SK-N-SH (cell line): ENCODE results near the gene PCIF1. TPM values are rescaled to one million over a fixed set of nuclear protein-coding genes. Genes with fewer than 3 reads are reported as not detected.

Experiments
- CTCF ChIA-PET: fragments of 300-600, 350-600 bp; formaldehyde crosslinking; extraction: SDS; loops from one replicate; lab custom pipeline; 2021; lab: Yijun Ruan, JAX
- POLR2A ChIA-PET: fragments of 350-600 bp; sonication (Branson Sonifier 250); formaldehyde crosslinking; extraction: SDS; loops from one replicate; lab custom pipeline; 2020; ENCODE audit warnings: antibody characterized with exemption, inconsistent platforms; lab: Yijun Ruan, JAX
- DNase-seq: peaks from one replicate; pipeline ENCODE4 v3.0.0; 2012
- H2AFZ ChIP-seq: fragments of 200-600 bp; sonication (generic); 2 replicates; pipeline ENCODE4 v1.8.1; 2016; ENCODE audit warnings: antibody characterized with exemption, mild to moderate bottlenecking, low read depth
- H3F3A ChIP-seq: fragments of 200-600 bp; sonication (generic); replicated peaks from 2 replicates; pipeline ENCODE3; 2016; ENCODE audit warnings: antibody characterized with exemption, mild to moderate bottlenecking; ENCODE audit not compliant: insufficient read depth
- H3K27ac ChIP-seq, 2 experiments: fragments of 200-500 bp in 1 of 2; fragments of 200-600 bp in 1 of 2; sonication (Bioruptor generic) in 1 of 2; sonication (generic), shearing (Covaris generic) in 1 of 2; 2 replicates each; pipeline versions ENCODE4 v1.5.1 to v1.6.1; 2014 to 2016; ENCODE audit warnings: low read depth in 2 of 2, inconsistent platforms in 1 of 2, low read length in 1 of 2, mild to moderate bottlenecking in 1 of 2, mixed read lengths in 1 of 2
- H3K27me3 ChIP-seq: fragments of 200-600 bp; sonication (generic), shearing (Covaris generic); 2 replicates; pipeline ENCODE4 v1.6.1; 2016; ENCODE audit warnings: mixed run types; ENCODE audit not compliant: insufficient read depth
- H3K36me3 ChIP-seq, 2 experiments: fragments of 200-500 bp in 1 of 2; fragments of 200-600 bp in 1 of 2; sonication (Bioruptor generic) in 1 of 2; sonication (generic) in 1 of 2; replicated peaks in 1 of 2; 2 replicates each; pipeline versions ENCODE3 to v1.5.1; 2014 to 2016; ENCODE audit warnings: low read length in 1 of 2, mild to moderate bottlenecking in 1 of 2; ENCODE audit not compliant: insufficient read depth in 2 of 2, control insufficient read depth in 1 of 2
- H3K4me1 ChIP-seq, 2 experiments: fragments of 200-500 bp in 1 of 2; fragments of 200-600 bp in 1 of 2; sonication (Bioruptor generic) in 1 of 2; sonication (generic), shearing (Covaris generic) in 1 of 2; 2 replicates each; pipeline versions ENCODE4 v1.5.1 to v1.6.1; 2014 to 2016; ENCODE audit warnings: low read depth in 1 of 2, low read length in 1 of 2, mixed run types in 1 of 2; ENCODE audit not compliant: insufficient read depth in 2 of 2, control insufficient read depth in 1 of 2
- H3K4me2 ChIP-seq: fragments of 200-600 bp; sonication (generic), shearing (Covaris generic); 2 replicates; pipeline ENCODE4 v1.6.1; 2017; ENCODE audit warnings: mixed run types
- H3K4me3 ChIP-seq, 2 experiments: fragments of 200-500 bp in 1 of 2; fragments of 200-600 bp in 1 of 2; sonication (Bioruptor generic) in 1 of 2; sonication (generic), shearing (Covaris generic) in 1 of 2; 2 replicates each; pipeline versions ENCODE4 v1.5.1 to v1.8.1; 2014 to 2016; ENCODE audit warnings: low read depth in 2 of 2, inconsistent platforms in 1 of 2, low read length in 1 of 2, mild to moderate bottlenecking in 1 of 2, mixed read lengths in 1 of 2, moderate library complexity in 1 of 2
- H3K79me2 ChIP-seq: fragments of 200-600 bp; sonication (generic); 2 replicates; pipeline ENCODE4 v1.8.1; 2017; ENCODE audit warnings: mild to moderate bottlenecking; ENCODE audit not compliant: insufficient read depth
- H3K9ac ChIP-seq: fragments of 200-600 bp; sonication (generic); 2 replicates; pipeline ENCODE4 v1.6.1; 2017; ENCODE audit warnings: mixed run types
- H3K9me2 ChIP-seq: fragments of 200-600 bp; sonication (generic); 2 replicates; pipeline ENCODE4 v1.6.1; 2017; ENCODE audit warnings: mixed run types
- H3K9me3 ChIP-seq: fragments of 200-600 bp; sonication (generic); 2 replicates; pipeline ENCODE4 v1.6.1; 2017; ENCODE audit warnings: mixed run types, mild to moderate bottlenecking, moderate library complexity
- H4K20me1 ChIP-seq: fragments of 200-600 bp; sonication (generic); 2 replicates; pipeline ENCODE4 v1.6.1; 2017; ENCODE audit warnings: mild to moderate bottlenecking, mixed run types; ENCODE audit not compliant: insufficient read depth
- CHD2 ChIP-seq: fragments of 150-350 bp; IDR thresholded peaks from 2 replicates; pipeline ENCODE4 v1.6.1; 2018; ENCODE audit warnings: low read length; ENCODE audit not compliant: partially characterized antibody
- FOSL2 ChIP-seq: IDR thresholded peaks from 2 replicates; pipeline ENCODE4 v1.4.0; 2012; ENCODE audit warnings: low read depth, mild to moderate bottlenecking, moderate library complexity, borderline replicate concordance
- FOXM1 ChIP-seq: IDR thresholded peaks from 2 replicates; pipeline ENCODE4 v1.4.0; 2012; ENCODE audit warnings: low read depth, mild to moderate bottlenecking
- GATA2 ChIP-seq: sonication (generic); formaldehyde crosslinking; IDR thresholded peaks from 2 replicates; pipeline ENCODE4 v1.5.0; 2020; ENCODE audit warnings: mild to moderate bottlenecking, missing genetic modification reagents
- JUND ChIP-seq: IDR thresholded peaks from 2 replicates; pipeline ENCODE4 v1.4.0; 2012
- MXI1 ChIP-seq: IDR thresholded peaks from 2 replicates; pipeline ENCODE4 v1.6.1; 2012; ENCODE audit warnings: mild to moderate bottlenecking, low read depth, low read length, improper control_type of control experiment
- RCOR1 ChIP-seq: fragments of 150-350 bp; IDR thresholded peaks from 2 replicates; pipeline ENCODE4 v1.6.1; 2017; ENCODE audit warnings: antibody characterized with exemption, low read length
- RFX5 ChIP-seq: IDR thresholded peaks from 2 replicates; pipeline ENCODE4 v1.6.1; 2012; ENCODE audit warnings: mild to moderate bottlenecking, improper control_type of control experiment, low read length
- SIN3A ChIP-seq: IDR thresholded peaks from 2 replicates; pipeline ENCODE4 v1.6.1; 2012; ENCODE audit warnings: low read depth, mild to moderate bottlenecking, low read length, moderate library complexity, borderline replicate concordance
- TAF1 ChIP-seq: IDR thresholded peaks from 2 replicates; pipeline ENCODE4 v1.6.1; 2012; ENCODE audit warnings: low read depth, mild to moderate bottlenecking, low read length, moderate library complexity, borderline replicate concordance
- TCF12 ChIP-seq: IDR thresholded peaks from 2 replicates; pipeline ENCODE4 v1.4.0; 2012
- YY1 ChIP-seq: IDR thresholded peaks from 2 replicates; pipeline ENCODE4 v1.4.0; 2012; ENCODE audit warnings: low read depth, mild to moderate bottlenecking
- WGBS: methylation state at CpG from one replicate; pipeline ENCODE4 v1.1.6; 2017; ENCODE audit warnings: low lambda C conversion rate; 5-methylcytosine and 5-hydroxymethylcytosine counted together
- polyA plus RNA-seq, 3 experiments: library from polyadenylated mRNA; depleted of rRNA; stranded (reverse); fragments of >200 nt; gene quantifications; 2 replicates each; pipeline ENCODE4 v1.2.3, GENCODE V29; 2012
- TF ChIP-seq, protein P1 (sequence below): IDR thresholded peaks from 2 replicates; pipeline ENCODE4 v1.4.0; 2012; ENCODE audit warnings: low read depth
- TF ChIP-seq, protein P2 (sequence below): IDR thresholded peaks from 2 replicates; pipeline ENCODE4 v1.4.0; 2012; ENCODE audit warnings: low read depth, borderline replicate concordance

PCIF1 gene
- polyA plus RNA-seq, 1 of the 3 experiments (the other 2 are of a cell fraction) = 23.1 TPM

DNA sequence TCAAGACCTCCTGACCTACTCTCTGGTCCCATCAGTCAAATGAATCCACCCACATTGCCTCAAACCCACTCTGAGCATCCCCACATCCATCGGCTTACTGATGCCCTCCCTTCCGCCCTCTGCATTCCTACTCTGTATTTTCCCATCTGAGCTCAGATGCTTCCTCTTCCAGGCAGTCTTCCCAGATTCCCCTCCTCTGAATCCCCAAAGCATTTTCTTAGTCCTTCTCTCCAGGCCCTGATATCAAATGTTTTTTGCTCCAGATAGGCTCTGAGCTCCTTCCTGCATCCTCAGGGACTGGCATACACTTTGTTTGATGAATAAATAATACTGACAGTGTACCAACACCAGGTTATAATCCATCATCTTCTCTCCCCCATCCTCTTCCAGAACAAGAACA, 26.4 kb upstream of the PCIF1 start:
- Histone ChIP-seq H3K9me2 (no peaks in the 10 kb centered on the region), H4K20me1 (no peaks in the 10 kb centered on the region; the same call in 1 of the 2 replicates), H3F3A (peaks cover 12% of the 10 kb centered on the region), H3K4me2 (no peak overlapping the region), H3K79me2 (peaks cover 10% of the 10 kb centered on the region), H3K9ac (no peak overlapping the region), H2AFZ (no peak overlapping the region), H3K36me3 (peaks cover 30% of the 10 kb centered on the region in 2 experiments), H3K9me3 (no peaks in the 10 kb centered on the region), H3K4me1 (peaks cover 7 to 8% of the 10 kb centered on the region in 2 experiments; a peak in 1 of 4 replicates), H3K27me3 (no peaks in the 10 kb centered on the region), H3K27ac (no peak overlapping the region), H3K4me3 (no peak overlapping the region)
- 100% methylated on average over 2 of the region's 2 CpGs for WGBS
- TF ChIP-seq FOXM1 (no peak), SIN3A (no peak), TCF12 (no peak), CHD2 (no peak), YY1 (no peak), TAF1 (no peak), RFX5 (no peak), JUND (no peak), GATA2 (no peak)
- TF ChIP-seq, protein P1, sequence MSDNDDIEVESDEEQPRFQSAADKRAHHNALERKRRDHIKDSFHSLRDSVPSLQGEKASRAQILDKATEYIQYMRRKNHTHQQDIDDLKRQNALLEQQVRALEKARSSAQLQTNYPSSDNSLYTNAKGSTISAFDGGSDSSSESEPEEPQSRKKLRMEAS = no peak
- ChIA-PET CTCF (interaction anchor here (0.9 to 2.0 kb wide), 2 partner anchors 16 to 18 kb away, joined by 3 to 8 read pairs; no protein-coding TSS in a partner anchor), POLR2A (interaction anchor here (1.1 to 1.3 kb wide), 2 partner anchors 8 to 11 kb away, joined by 3 to 4 read pairs; no protein-coding TSS in a partner anchor)
- DNase-seq = no peak

DNA sequence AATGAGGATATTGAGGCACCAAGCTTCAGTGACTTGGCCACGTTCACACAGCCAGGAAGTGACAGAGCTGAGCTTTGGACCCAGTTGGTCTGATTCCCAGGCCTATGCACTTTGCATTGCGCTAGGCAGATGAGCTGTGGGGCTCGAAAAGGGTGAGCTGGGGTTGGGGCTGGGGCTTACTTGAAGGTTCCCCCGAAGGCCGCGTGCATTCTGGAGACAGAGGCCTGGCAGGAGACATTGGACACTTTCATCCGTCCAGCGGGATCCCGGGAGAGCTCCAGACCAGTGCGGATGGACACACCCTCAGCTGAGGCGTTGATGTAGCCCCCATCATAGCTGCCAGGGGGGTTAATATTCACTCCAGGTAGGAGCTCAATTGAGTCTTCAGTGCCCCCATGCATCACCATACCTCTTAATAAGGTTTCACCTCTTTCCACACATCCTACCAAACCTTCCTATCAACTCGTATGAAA, 25.1 kb upstream of the PCIF1 start:
- ChIA-PET CTCF (interaction anchor here (1.1 to 2.0 kb wide), 4 partner anchors 17 to 75 kb away, joined by 3 to 13 read pairs (median 4); partner anchors contain the start of genes CTSA and NEURL2), POLR2A (interaction anchor here (1.0 to 3.2 kb wide), 2 partner anchors 25 to 121 kb away, joined by 3 to 46 read pairs; partner anchors contain the start of gene PCIF1)
- no peaks in the 10 kb centered on the region for H3K9me2 ChIP-seq
- no peak overlapping the region for H3K9ac ChIP-seq
- H3K4me3 ChIP-seq = no peak overlapping the region
- peaks cover 7 to 8% of the 10 kb centered on the region in 2 experiments; a peak in 1 of 4 replicates for H3K4me1 ChIP-seq
- H2AFZ ChIP-seq = no peak overlapping the region
- H3K27ac ChIP-seq = no peak overlapping the region
- H3K79me2 ChIP-seq = peaks cover 10% of the 10 kb centered on the region
- TF ChIP-seq MXI1 (no peak), RCOR1 (no peak), CHD2 (no peak), YY1 (no peak), FOSL2 (no peak)
- TF ChIP-seq, protein P2, sequence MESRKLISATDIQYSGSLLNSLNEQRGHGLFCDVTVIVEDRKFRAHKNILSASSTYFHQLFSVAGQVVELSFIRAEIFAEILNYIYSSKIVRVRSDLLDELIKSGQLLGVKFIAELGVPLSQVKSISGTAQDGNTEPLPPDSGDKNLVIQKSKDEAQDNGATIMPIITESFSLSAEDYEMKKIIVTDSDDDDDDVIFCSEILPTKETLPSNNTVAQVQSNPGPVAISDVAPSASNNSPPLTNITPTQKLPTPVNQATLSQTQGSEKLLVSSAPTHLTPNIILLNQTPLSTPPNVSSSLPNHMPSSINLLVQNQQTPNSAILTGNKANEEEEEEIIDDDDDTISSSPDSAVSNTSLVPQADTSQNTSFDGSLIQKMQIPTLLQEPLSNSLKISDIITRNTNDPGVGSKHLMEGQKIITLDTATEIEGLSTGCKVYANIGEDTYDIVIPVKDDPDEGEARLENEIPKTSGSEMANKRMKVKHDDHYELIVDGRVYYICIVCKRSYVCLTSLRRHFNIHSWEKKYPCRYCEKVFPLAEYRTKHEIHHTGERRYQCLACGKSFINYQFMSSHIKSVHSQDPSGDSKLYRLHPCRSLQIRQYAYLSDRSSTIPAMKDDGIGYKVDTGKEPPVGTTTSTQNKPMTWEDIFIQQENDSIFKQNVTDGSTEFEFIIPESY = no peak
- TF ChIP-seq, protein P1 = no peak
- no peaks in the 10 kb centered on the region for H3K27me3 ChIP-seq
- no peaks in the 10 kb centered on the region; the same call in 1 of the 2 replicates for H4K20me1 ChIP-seq
- H3F3A ChIP-seq = peaks cover 9% of the 10 kb centered on the region
- DNase-seq = no peak
- peaks cover 21 to 24% of the 10 kb centered on the region in 2 experiments for H3K36me3 ChIP-seq
- 0 out of 2 replicates have a peak overlapping the region, but pooled peaks have one; percentile 55 for H3K4me2 ChIP-seq
- H3K9me3 ChIP-seq = no peaks in the 10 kb centered on the region
- 91% methylated on average over 9 of the region's 12 CpGs for WGBS
